K562 (cell line): ENCODE data around the gene TELO2. TPM values are rescaled to one million over a fixed set of nuclear protein-coding genes. Genes with fewer than 3 reads are reported as not detected.
A peak's percentile ranks its signal among the peaks of the same experiment; 100 is the strongest.

Source experiments
- CBX1 ChIP-seq: sonication (generic); IDR thresholded peaks from 2 replicates; pipeline ENCODE4 v1.6.1; 2016; ENCODE audit warnings: antibody characterized with exemption, low read depth, mild to moderate bottlenecking
- CHD1 ChIP-seq: fragments of 200-600 bp; sonication (generic); IDR thresholded peaks from one replicate; pipeline ENCODE4 v1.6.1; 2012; ENCODE audit warnings: mild to moderate bottlenecking, moderate library complexity, low read length, inconsistent platforms
- CHD4 ChIP-seq: fragments of 200-600 bp; sonication (generic); IDR thresholded peaks from 3 replicates; pipeline ENCODE4 v1.6.1; 2012; ENCODE audit warnings: low read depth, mild to moderate bottlenecking, mixed read lengths, low read length, inconsistent platforms; ENCODE audit not compliant: insufficient read depth, insufficient replicate concordance, poor library complexity, severe bottlenecking
- FUS ChIP-seq: fragments of 200-400 bp; formaldehyde crosslinking; optimal IDR thresholded peaks from 2 replicates; pipeline ENCODE3; 2017; ENCODE audit warnings: low read depth, low read length
- GTF2F1 ChIP-seq: IDR thresholded peaks from 2 replicates; pipeline ENCODE4 v1.6.1; 2011; ENCODE audit warnings: low read depth, low read length, improper control_type of control experiment
- JUNB ChIP-seq: fragments of 450-650 bp; formaldehyde crosslinking; conservative IDR thresholded peaks from 2 replicates; pipeline ENCODE4 v1.4.0; 2020; ENCODE audit warnings: mild to moderate bottlenecking
- NFIC ChIP-seq: fragments of 450-650 bp; IDR thresholded peaks from 2 replicates; pipeline ENCODE4 v1.6.1; 2017; ENCODE audit warnings: mild to moderate bottlenecking, inconsistent platforms
- NFIX ChIP-seq: fragments of 250-450 bp; sonication (Bioruptor Pico); IDR thresholded peaks from 2 replicates; pipeline ENCODE4 v1.4.0; 2020; ENCODE audit warnings: low read depth, mild to moderate bottlenecking, moderate library complexity
- PHTF2 ChIP-seq: fragments of 250-450 bp; sonication (Bioruptor Pico); IDR thresholded peaks from 2 replicates; pipeline ENCODE4 v1.5.0; 2021; ENCODE audit warnings: mild to moderate bottlenecking
- PTBP1 ChIP-seq: fragments of 200-400 bp; formaldehyde crosslinking; IDR thresholded peaks from 2 replicates; pipeline ENCODE4 v1.6.1; 2017; ENCODE audit warnings: low read depth, low read length
- RB1 ChIP-seq: fragments of 450-650 bp; IDR thresholded peaks from 2 replicates; pipeline ENCODE4 v1.6.1; 2017; ENCODE audit warnings: low read depth, mild to moderate bottlenecking
- SIN3B ChIP-seq: fragments of 450-650 bp; IDR thresholded peaks from 2 replicates; pipeline ENCODE4 v1.6.1; 2017; ENCODE audit warnings: low read depth, mild to moderate bottlenecking, moderate library complexity
- SNIP1 ChIP-seq: fragments of 450-650 bp; IDR thresholded peaks from 2 replicates; pipeline ENCODE4 v1.7.1; 2017; ENCODE audit warnings: low read depth, mild to moderate bottlenecking
- TBP ChIP-seq: optimal IDR thresholded peaks from 2 replicates; pipeline ENCODE3; 2011; ENCODE audit warnings: low read depth, low read length, improper control_type of control experiment
- ZEB2 ChIP-seq: fragments of 450-650 bp; IDR thresholded peaks from 2 replicates; pipeline ENCODE4 v1.6.1; 2016
- ZNF24 ChIP-seq: fragments of 450-650 bp; IDR thresholded peaks from 2 replicates; pipeline ENCODE4 v1.6.1; 2016
- ZNF282 ChIP-seq: sonication (generic); formaldehyde crosslinking; IDR thresholded peaks from 2 replicates; pipeline ENCODE4 v1.8.1; 2023; ENCODE audit warnings: missing genetic modification reagents
- ZNF316 ChIP-seq: fragments of 450-650 bp; IDR thresholded peaks from 2 replicates; pipeline ENCODE4 v1.6.1; 2016
- ZNF384 ChIP-seq: IDR thresholded peaks from 2 replicates; pipeline ENCODE4 v1.6.1; 2012; ENCODE audit warnings: low read depth, low read length, improper control_type of control experiment
- ZNF57 ChIP-seq: fragments of 450-650 bp; formaldehyde crosslinking; IDR thresholded peaks from 2 replicates; pipeline ENCODE4 v1.4.0; 2020; ENCODE audit warnings: mild to moderate bottlenecking, moderate library complexity
- ZNF589 ChIP-seq: fragments of 200-800 bp; sonication (Bioruptor generic); IDR thresholded peaks from 2 replicates; pipeline ENCODE4 v1.6.1; 2016; ENCODE audit warnings: low read depth, missing genetic modification characterization, missing compliant biosample characterization
- ZSCAN29 ChIP-seq: fragments of 450-650 bp; IDR thresholded peaks from 2 replicates; pipeline ENCODE4 v1.6.1; 2017
- polyA plus RNA-seq, 8 experiments: library from polyadenylated mRNA; depleted of rRNA in 4 of 8; stranded (reverse) in 5 of 8; unstranded in 3 of 8; fragments of >200 nt; fragmentation: Nextera tagmentation in 2 of 8; fragmentation: Illumina TruSeq in 1 of 8; extraction: Ambion mirVana in 2 of 8; extraction: Trizol in 1 of 8; gene quantifications; 2 replicates each; pipeline versions ENCODE4 v1.2.1 to v1.2.3, GENCODE V29; 2011 to 2014; ENCODE audit warnings: inconsistent platforms in 1 of 8, missing spikeins in 1 of 8
- total RNA-seq, 7 experiments: library from RNA; depleted of rRNA in 6 of 7; stranded (reverse); fragments of >200 nt in 6 of 7; fragmentation: Illumina TruSeq in 2 of 7; extraction: Trizol in 2 of 7; gene quantifications; 2 replicates each; pipeline versions ENCODE4 v1.2.1 to v1.2.3, GENCODE V29; 2011 to 2021; ENCODE audit warnings: low replicate concordance in 1 of 7
- TF ChIP-seq, protein P1 (sequence below): IDR thresholded peaks from 2 replicates; pipeline ENCODE4 v1.6.1; 2014; ENCODE audit warnings: antibody characterized with exemption
- TF ChIP-seq, protein P2 (sequence below), 2 experiments: fragments of 450-650 bp; conservative IDR thresholded peaks; 2 replicates each; pipeline ENCODE4 v1.6.1; 2017; ENCODE audit warnings: mild to moderate bottlenecking in 2 of 2, moderate library complexity in 2 of 2
- TF ChIP-seq, protein P3 (sequence below): sonication (generic); formaldehyde crosslinking; IDR thresholded peaks from 2 replicates; pipeline ENCODE4 v1.9.0; 2022; ENCODE audit warnings: mild to moderate bottlenecking, missing genetic modification reagents
- TF ChIP-seq, protein P4 (sequence below): fragments of 250-450 bp; sonication (Bioruptor Pico); IDR thresholded peaks from 2 replicates; pipeline ENCODE4 v1.8.0; 2022; ENCODE audit warnings: moderate library complexity, mild to moderate bottlenecking, inconsistent platforms
- TF ChIP-seq, protein P5 (sequence below): sonication (generic); formaldehyde crosslinking; IDR thresholded peaks from 2 replicates; pipeline ENCODE4 v1.5.0; 2020; ENCODE audit warnings: missing genetic modification reagents

Gene TELO2
- total and polyA plus RNA-seq, 9 of the 15 experiments (the other 6 are each of a cell fraction or from before 2014, with no cell fraction given), result 0.51 to 91.8 (median 14.5) TPM

DNA sequence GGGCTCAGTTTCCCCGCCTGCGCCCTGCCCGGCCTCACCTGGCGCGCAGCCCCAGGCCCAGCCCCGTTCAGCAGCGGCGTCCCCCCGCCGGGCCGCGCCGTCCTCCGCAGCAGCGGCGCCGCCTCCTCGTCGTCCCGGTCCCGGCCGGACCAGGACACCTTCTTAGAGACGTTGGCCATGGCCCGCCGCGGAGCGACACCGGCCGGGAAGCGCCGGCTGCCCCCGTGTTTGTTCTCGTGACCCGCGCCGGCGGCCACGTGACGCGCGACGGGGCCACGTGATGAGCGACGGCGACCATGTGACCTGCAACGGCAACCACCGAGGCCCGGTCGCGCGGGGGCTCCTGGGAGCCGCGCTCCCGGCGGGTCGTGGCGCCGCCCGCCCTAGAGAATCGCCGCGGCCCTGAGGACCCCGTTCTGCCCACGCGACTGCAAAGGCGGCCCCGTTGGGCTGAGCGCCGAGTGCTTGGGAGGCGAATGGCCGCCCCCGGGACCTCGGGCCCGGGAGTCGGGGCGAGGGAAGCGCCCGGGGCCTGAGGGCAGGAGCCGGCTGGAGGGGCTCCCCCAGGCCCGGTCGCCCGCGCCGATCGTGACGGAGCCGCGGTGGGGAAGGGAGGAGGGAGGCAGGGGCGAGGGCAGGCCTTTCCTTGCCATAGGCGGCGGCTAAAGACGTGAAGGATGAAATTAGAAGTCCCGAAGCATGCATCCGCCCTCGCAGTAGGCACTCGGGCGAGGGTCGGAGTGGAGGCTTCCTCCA lies 18.2 kb upstream of the TELO2 start, which contains the start of gene CLCN7 (continued):
- TF ChIP-seq FUS (peak; percentile 26), ZNF24 (peak; percentile 25; the same call in 1 of the 2 replicates), ZNF282 (peak; percentile 95; the same call in 1 of the 2 replicates), ZNF316 (no peak), ZNF384 (no peak), PTBP1 (no peak), JUNB (CRISPR knock-in tag) (no peak), CHD1 (no peak), CBX1 (peak; percentile 88), GTF2F1 (no peak), CHD4 (no peak), ZNF589 (CRISPR knock-in tag) (peak; percentile 40; the same call in 1 of the 2 replicates), ZNF57 (no peak), ZSCAN29 (no peak), NFIC (no peak; the same call in 1 of the 2 replicates), RB1 (peak; percentile 82; the same call in 1 of the 2 replicates), ZEB2 (no peak), SNIP1 (no peak), NFIX (CRISPR knock-in tag) (no peak), TBP (peak; percentile 79), SIN3B (peak; percentile 98), PHTF2 (CRISPR knock-in tag) (no peak)
- TF ChIP-seq, protein P1, sequence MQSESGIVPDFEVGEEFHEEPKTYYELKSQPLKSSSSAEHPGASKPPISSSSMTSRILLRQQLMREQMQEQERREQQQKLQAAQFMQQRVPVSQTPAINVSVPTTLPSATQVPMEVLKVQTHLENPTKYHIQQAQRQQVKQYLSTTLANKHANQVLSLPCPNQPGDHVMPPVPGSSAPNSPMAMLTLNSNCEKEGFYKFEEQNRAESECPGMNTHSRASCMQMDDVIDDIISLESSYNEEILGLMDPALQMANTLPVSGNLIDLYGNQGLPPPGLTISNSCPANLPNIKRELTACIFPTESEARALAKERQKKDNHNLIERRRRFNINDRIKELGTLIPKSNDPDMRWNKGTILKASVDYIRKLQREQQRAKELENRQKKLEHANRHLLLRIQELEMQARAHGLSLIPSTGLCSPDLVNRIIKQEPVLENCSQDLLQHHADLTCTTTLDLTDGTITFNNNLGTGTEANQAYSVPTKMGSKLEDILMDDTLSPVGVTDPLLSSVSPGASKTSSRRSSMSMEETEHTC, result peak; percentile 95
- TF ChIP-seq, protein P2, sequence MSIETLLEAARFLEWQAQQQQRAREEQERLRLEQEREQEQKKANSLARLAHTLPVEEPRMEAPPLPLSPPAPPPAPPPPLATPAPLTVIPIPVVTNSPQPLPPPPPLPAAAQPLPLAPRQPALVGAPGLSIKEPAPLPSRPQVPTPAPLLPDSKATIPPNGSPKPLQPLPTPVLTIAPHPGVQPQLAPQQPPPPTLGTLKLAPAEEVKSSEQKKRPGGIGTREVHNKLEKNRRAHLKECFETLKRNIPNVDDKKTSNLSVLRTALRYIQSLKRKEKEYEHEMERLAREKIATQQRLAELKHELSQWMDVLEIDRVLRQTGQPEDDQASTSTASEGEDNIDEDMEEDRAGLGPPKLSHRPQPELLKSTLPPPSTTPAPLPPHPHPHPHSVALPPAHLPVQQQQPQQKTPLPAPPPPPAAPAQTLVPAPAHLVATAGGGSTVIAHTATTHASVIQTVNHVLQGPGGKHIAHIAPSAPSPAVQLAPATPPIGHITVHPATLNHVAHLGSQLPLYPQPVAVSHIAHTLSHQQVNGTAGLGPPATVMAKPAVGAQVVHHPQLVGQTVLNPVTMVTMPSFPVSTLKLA (conservative IDR thresholded peaks at IDR 0.05), result peak; percentile 93 to 98
- TF ChIP-seq, protein P3, sequence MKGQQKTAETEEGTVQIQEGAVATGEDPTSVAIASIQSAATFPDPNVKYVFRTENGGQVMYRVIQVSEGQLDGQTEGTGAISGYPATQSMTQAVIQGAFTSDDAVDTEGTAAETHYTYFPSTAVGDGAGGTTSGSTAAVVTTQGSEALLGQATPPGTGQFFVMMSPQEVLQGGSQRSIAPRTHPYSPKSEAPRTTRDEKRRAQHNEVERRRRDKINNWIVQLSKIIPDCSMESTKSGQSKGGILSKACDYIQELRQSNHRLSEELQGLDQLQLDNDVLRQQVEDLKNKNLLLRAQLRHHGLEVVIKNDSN (CRISPR knock-in tag), result peak; percentile 98
- TF ChIP-seq, protein P4, sequence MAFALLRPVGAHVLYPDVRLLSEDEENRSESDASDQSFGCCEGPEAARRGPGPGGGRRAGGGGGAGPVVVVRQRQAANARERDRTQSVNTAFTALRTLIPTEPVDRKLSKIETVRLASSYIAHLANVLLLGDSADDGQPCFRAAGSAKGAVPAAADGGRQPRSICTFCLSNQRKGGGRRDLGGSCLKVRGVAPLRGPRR (CRISPR knock-in tag), result no peak
- TF ChIP-seq, protein P5, sequence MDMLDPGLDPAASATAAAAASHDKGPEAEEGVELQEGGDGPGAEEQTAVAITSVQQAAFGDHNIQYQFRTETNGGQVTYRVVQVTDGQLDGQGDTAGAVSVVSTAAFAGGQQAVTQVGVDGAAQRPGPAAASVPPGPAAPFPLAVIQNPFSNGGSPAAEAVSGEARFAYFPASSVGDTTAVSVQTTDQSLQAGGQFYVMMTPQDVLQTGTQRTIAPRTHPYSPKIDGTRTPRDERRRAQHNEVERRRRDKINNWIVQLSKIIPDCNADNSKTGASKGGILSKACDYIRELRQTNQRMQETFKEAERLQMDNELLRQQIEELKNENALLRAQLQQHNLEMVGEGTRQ (CRISPR knock-in tag), result peak; percentile 99
